HL-60 (cell line): ENCODE results near the gene PRDM11.

ENCODE experiments used
- POLR2AphosphoS5 ChIP-seq: IDR thresholded peaks from 2 replicates; pipeline ENCODE4 v1.6.1; 2012; ENCODE audit warnings: low read depth
- REST ChIP-seq: IDR thresholded peaks from 2 replicates; pipeline ENCODE4 v1.6.1; 2012; ENCODE audit warnings: low read depth; ENCODE audit not compliant: insufficient replicate concordance
- TF ChIP-seq, protein P1 (sequence below): IDR thresholded peaks from one replicate; pipeline ENCODE4 v1.5.1; 2011; ENCODE audit warnings: low read length, control low read depth, inconsistent platforms; ENCODE audit not compliant: insufficient read depth

GRCh38 chr11:45152740-45153595 lies 6.5 kb downstream of the PRDM11 start:
- TF ChIP-seq REST (no peak), POLR2AphosphoS5 (no peak)
- TF ChIP-seq, protein P1, sequence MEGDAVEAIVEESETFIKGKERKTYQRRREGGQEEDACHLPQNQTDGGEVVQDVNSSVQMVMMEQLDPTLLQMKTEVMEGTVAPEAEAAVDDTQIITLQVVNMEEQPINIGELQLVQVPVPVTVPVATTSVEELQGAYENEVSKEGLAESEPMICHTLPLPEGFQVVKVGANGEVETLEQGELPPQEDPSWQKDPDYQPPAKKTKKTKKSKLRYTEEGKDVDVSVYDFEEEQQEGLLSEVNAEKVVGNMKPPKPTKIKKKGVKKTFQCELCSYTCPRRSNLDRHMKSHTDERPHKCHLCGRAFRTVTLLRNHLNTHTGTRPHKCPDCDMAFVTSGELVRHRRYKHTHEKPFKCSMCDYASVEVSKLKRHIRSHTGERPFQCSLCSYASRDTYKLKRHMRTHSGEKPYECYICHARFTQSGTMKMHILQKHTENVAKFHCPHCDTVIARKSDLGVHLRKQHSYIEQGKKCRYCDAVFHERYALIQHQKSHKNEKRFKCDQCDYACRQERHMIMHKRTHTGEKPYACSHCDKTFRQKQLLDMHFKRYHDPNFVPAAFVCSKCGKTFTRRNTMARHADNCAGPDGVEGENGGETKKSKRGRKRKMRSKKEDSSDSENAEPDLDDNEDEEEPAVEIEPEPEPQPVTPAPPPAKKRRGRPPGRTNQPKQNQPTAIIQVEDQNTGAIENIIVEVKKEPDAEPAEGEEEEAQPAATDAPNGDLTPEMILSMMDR, result no peak
